IMR-90 (cell line): ENCODE data around the gene CEP63. TPM values are rescaled to one million over a fixed set of nuclear protein-coding genes. Genes with fewer than 3 reads are reported as not detected.

Experiments
- ATAC-seq: fragments of 200-7000 bp; cut with Tn5 transposase; 2 replicates; pipeline ENCODE4 v1.9.1; 2020; ENCODE audit warnings: low read depth, mild to moderate bottlenecking, moderate library complexity
- BruUV-seq: library from RNA; stranded (reverse); fragments of 400-500 nt; replicated peaks from 2 replicates; lab custom pipeline; 2021; lab: Mats Ljungman, UMichigan
- CTCF ChIA-PET: fragments of 300-600 bp; formaldehyde crosslinking; extraction: SDS; loops from one replicate; lab custom pipeline; 2021; ENCODE audit warnings: antibody characterized with exemption; lab: Yijun Ruan, JAX
- POLR2A ChIA-PET: fragments of 300-600 bp; sonication (Branson Sonifier 250); formaldehyde crosslinking; loops from one replicate; lab custom pipeline; 2022; ENCODE audit warnings: antibody characterized with exemption; ENCODE audit not compliant: unreplicated experiment; lab: Charles Lee
- DNase-seq: peaks from one replicate; pipeline ENCODE4 v3.0.0; 2013
- H2AFZ ChIP-seq: replicated peaks from 2 replicates; pipeline ENCODE3; 2013; ENCODE audit warnings: low read length, mild to moderate bottlenecking; ENCODE audit not compliant: poor library complexity
- H2AK5ac ChIP-seq: 2 replicates; pipeline ENCODE4 v1.6.1; 2013; ENCODE audit warnings: low read depth, low read length, inconsistent platforms
- H2AK9ac ChIP-seq: replicated peaks from 2 replicates; pipeline ENCODE3; 2013; ENCODE audit warnings: mild to moderate bottlenecking, low read depth, low read length, moderate library complexity; ENCODE audit not compliant: poor library complexity
- H2BK120ac ChIP-seq: 2 replicates; pipeline ENCODE4 v1.6.1; 2013; ENCODE audit warnings: low read depth, low read length, inconsistent platforms
- H2BK15ac ChIP-seq: 3 replicates; pipeline ENCODE4 v1.6.1; 2013; ENCODE audit warnings: low read depth, low read length, inconsistent platforms
- H2BK20ac ChIP-seq: 2 replicates; pipeline ENCODE4 v1.6.1; 2013; ENCODE audit warnings: low read depth, mild to moderate bottlenecking, inconsistent platforms, low read length, moderate library complexity
- H2BK5ac ChIP-seq: 2 replicates; pipeline ENCODE4 v1.6.1; 2013; ENCODE audit warnings: mild to moderate bottlenecking, low read depth, low read length, inconsistent platforms; ENCODE audit not compliant: poor library complexity, severe bottlenecking
- H3K14ac ChIP-seq: replicated peaks from 2 replicates; pipeline ENCODE4 v1.6.1; 2013; ENCODE audit warnings: low read depth, low read length, inconsistent platforms
- H3K18ac ChIP-seq: 2 replicates; pipeline ENCODE4 v1.6.1; 2013; ENCODE audit warnings: low read depth, low read length, control low read depth
- H3K23ac ChIP-seq: 2 replicates; pipeline ENCODE4 v1.6.1; 2013; ENCODE audit warnings: low read depth, low read length, inconsistent platforms
- H3K27ac ChIP-seq: 2 replicates; pipeline ENCODE4 v1.5.1; 2013; ENCODE audit warnings: mild to moderate bottlenecking, control low read depth, low read length; ENCODE audit not compliant: insufficient read depth
- H3K27me3 ChIP-seq: 2 replicates; pipeline ENCODE4 v1.6.1; 2013; ENCODE audit warnings: low read length; ENCODE audit not compliant: control insufficient read depth, insufficient read depth
- H3K36me3 ChIP-seq: 2 replicates; pipeline ENCODE4 v1.6.1; 2013; ENCODE audit warnings: low read length, mixed read lengths; ENCODE audit not compliant: control insufficient read depth, insufficient read depth
- H3K4ac ChIP-seq: 2 replicates; pipeline ENCODE4 v1.6.1; 2013; ENCODE audit warnings: low read depth, low read length, inconsistent platforms
- H3K4me1 ChIP-seq: 2 replicates; pipeline ENCODE4 v1.6.1; 2013; ENCODE audit warnings: low read length, mixed read lengths; ENCODE audit not compliant: control insufficient read depth, insufficient read depth
- H3K4me2 ChIP-seq: 2 replicates; pipeline ENCODE4 v1.6.1; 2013; ENCODE audit warnings: low read depth, mild to moderate bottlenecking, control low read depth, low read length, moderate library complexity
- H3K4me3 ChIP-seq: 2 replicates; pipeline ENCODE4 v1.5.1; 2013; ENCODE audit warnings: low read depth, mild to moderate bottlenecking, control low read depth, low read length, moderate library complexity; ENCODE audit not compliant: insufficient read depth
- H3K56ac ChIP-seq: 2 replicates; pipeline ENCODE4 v1.6.1; 2013; ENCODE audit warnings: low read length, inconsistent platforms; ENCODE audit not compliant: insufficient read depth; ENCODE audit errors: extremely low read depth
- H3K79me1 ChIP-seq, 2 experiments: 2 replicates each; pipeline ENCODE4 v1.6.1; 2013; ENCODE audit warnings: low read length in 2 of 2, inconsistent platforms in 1 of 2, low read depth in 1 of 2
- H3K9ac ChIP-seq: 2 replicates; pipeline ENCODE4 v1.6.1; 2013; ENCODE audit warnings: low read depth, low read length, control low read depth
- H3K9me1 ChIP-seq: 2 replicates; pipeline ENCODE4 v1.6.1; 2013; ENCODE audit warnings: low read length, inconsistent platforms; ENCODE audit not compliant: insufficient read depth
- H3K9me3 ChIP-seq: 2 replicates; pipeline ENCODE4 v1.6.1; 2013; ENCODE audit warnings: low read length; ENCODE audit not compliant: control insufficient read depth, insufficient read depth
- H4K20me1 ChIP-seq: 2 replicates; pipeline ENCODE4 v1.6.1; 2013; ENCODE audit warnings: low read length, inconsistent platforms; ENCODE audit not compliant: insufficient read depth
- H4K5ac ChIP-seq: 2 replicates; pipeline ENCODE4 v1.6.1; 2013; ENCODE audit warnings: mild to moderate bottlenecking, low read depth, low read length, control low read depth
- H4K8ac ChIP-seq, 2 experiments: 2 replicates each; pipeline ENCODE4 v1.6.1; 2013; ENCODE audit warnings: low read depth in 2 of 2, low read length in 2 of 2, control low read depth in 1 of 2, inconsistent platforms in 1 of 2
- H4K91ac ChIP-seq: 2 replicates; pipeline ENCODE4 v1.6.1; 2013; ENCODE audit warnings: low read depth, low read length, inconsistent platforms; ENCODE audit not compliant: insufficient read depth
- BHLHE40 ChIP-seq: fragments of 150-350 bp; IDR thresholded peaks from 2 replicates; pipeline ENCODE4 v1.6.1; 2016; ENCODE audit warnings: mild to moderate bottlenecking, low read depth, low read length
- CEBPB ChIP-seq: IDR thresholded peaks from 2 replicates; pipeline ENCODE4 v1.6.1; 2012; ENCODE audit warnings: low read depth, low read length, improper control_type of control experiment
- CTCF ChIP-seq: conservative IDR thresholded peaks from 2 replicates; pipeline ENCODE4 v1.5.1; 2012; ENCODE audit warnings: mild to moderate bottlenecking, low read depth, low read length, improper control_type of control experiment
- ELK1 ChIP-seq: fragments of 150-350 bp; IDR thresholded peaks from 2 replicates; pipeline ENCODE4 v1.6.1; 2016; ENCODE audit warnings: low read depth, mild to moderate bottlenecking, low read length, moderate library complexity, borderline replicate concordance
- FOS ChIP-seq: fragments of 150-350 bp; IDR thresholded peaks from 2 replicates; pipeline ENCODE4 v1.6.1; 2016; ENCODE audit warnings: low read depth, low read length
- MAFK ChIP-seq: IDR thresholded peaks from 2 replicates; pipeline ENCODE4 v1.6.1; 2012; ENCODE audit warnings: low read depth, low read length, improper control_type of control experiment
- MXI1 ChIP-seq: IDR thresholded peaks from 2 replicates; pipeline ENCODE4 v1.6.1; 2012; ENCODE audit warnings: low read depth, mild to moderate bottlenecking, low read length, moderate library complexity, borderline replicate concordance
- POLR2A ChIP-seq: IDR thresholded peaks from 2 replicates; pipeline ENCODE4 v1.6.1; 2012; ENCODE audit warnings: mild to moderate bottlenecking, low read depth, low read length
- RAD21 ChIP-seq: IDR thresholded peaks from 2 replicates; pipeline ENCODE4 v1.6.1; 2012; ENCODE audit warnings: low read length, improper control_type of control experiment
- RCOR1 ChIP-seq: IDR thresholded peaks from 2 replicates; pipeline ENCODE4 v1.6.1; 2012; ENCODE audit warnings: mild to moderate bottlenecking, low read length, improper control_type of control experiment; ENCODE audit not compliant: insufficient replicate concordance
- RFX5 ChIP-seq: IDR thresholded peaks from 2 replicates; pipeline ENCODE4 v1.8.0; 2012; ENCODE audit warnings: low read depth, mild to moderate bottlenecking, low read length, moderate library complexity
- SMC3 ChIP-seq: fragments of 150-350 bp; IDR thresholded peaks from 2 replicates; pipeline ENCODE4 v1.6.1; 2016; ENCODE audit warnings: low read depth, mild to moderate bottlenecking, antibody characterized with exemption, low read length, moderate library complexity
- USF2 ChIP-seq: fragments of 150-350 bp; IDR thresholded peaks from 2 replicates; pipeline ENCODE4 v1.6.1; 2017; ENCODE audit warnings: mild to moderate bottlenecking, antibody characterized with exemption, low read length, low read depth
- WGBS, 2 experiments: methylation state at CpG; one replicate each; pipeline versions ENCODE4 v1.1.5 to v1.1.7; 2013; ENCODE audit warnings: missing lambda C conversion rate in 2 of 2; ENCODE audit not compliant: insufficient read length in 1 of 2; ENCODE audit errors: extremely low coverage in 2 of 2; 5-methylcytosine and 5-hydroxymethylcytosine counted together
- dilution Hi-C: fragments of 300-500 bp; cut with HindIII; formaldehyde crosslinking; loops from one replicate; pipeline ENCODE4 v1.14.3; 2018; ENCODE audit warnings: low sequenced_read_pairs; ENCODE audit not compliant: unreplicated experiment
- in situ Hi-C: fragments of 300-500 bp; cut with MboI; formaldehyde crosslinking; loops from 3 replicates; pipeline ENCODE4 v1.14.3; 2019; ENCODE audit warnings: low sequenced_read_pairs, inconsistent platforms, mixed read lengths
- intact Hi-C: fragments of 100-400 bp; cut with micrococcal nuclease; formaldehyde crosslinking; loops from 2 replicates; pipeline ENCODE4 v1.10.0; 2022
- polyA plus RNA-seq, 3 experiments: library from polyadenylated mRNA; depleted of rRNA; stranded (reverse); fragments of >200 nt; gene quantifications; 2 replicates each; pipeline ENCODE4 v1.2.3, GENCODE V29; 2012; ENCODE audit warnings: low replicate concordance in 1 of 3
- total RNA-seq: library from RNA; depleted of rRNA; stranded (reverse); fragments of >200 nt; gene quantifications from 2 replicates; pipeline ENCODE4 v1.2.3, GENCODE V29; 2012

Gene CEP63
- total and polyA plus RNA-seq, 2 of the 4 experiments (the other 2 are of a cell fraction): 6.5 to 9.1 TPM

- no peak overlapping the region for H3K27ac ChIP-seq
- H2AK9ac ChIP-seq: no peak overlapping the region
- dilution Hi-C loops: no loop called here
- peaks cover 7% of the 10 kb centered on the region for H3K36me3 ChIP-seq
- no peak overlapping the region for H4K5ac ChIP-seq
- no CpG with 5 or more reads among the region's 2 CpGs for WGBS, 2 experiments
- no peak overlapping the region for H3K4me2 ChIP-seq
- no peak overlapping the region for H3K18ac ChIP-seq
- peaks cover 7% of the 10 kb centered on the region; the same call in 1 of the 2 replicates for H3K9me1 ChIP-seq
- H2AK5ac ChIP-seq: no peak overlapping the region
- H3K4me3 ChIP-seq: no peak overlapping the region
- no peak for DNase-seq
- no peak overlapping the region for H3K56ac ChIP-seq
- H3K79me1 ChIP-seq: no peaks in the 10 kb centered on the region
- no peak overlapping the region for H2AFZ ChIP-seq
- H3K14ac ChIP-seq: no peak overlapping the region
- H2BK120ac ChIP-seq: no peak overlapping the region
- H2BK5ac ChIP-seq: no peak overlapping the region
- no peak overlapping the region for H4K91ac ChIP-seq
- H3K9me3 ChIP-seq: no peaks in the 10 kb centered on the region
- CTCF ChIA-PET: no interaction called here
- no TSS peak for BruUV-seq
- intact Hi-C loops: no loop called here
- H2BK20ac ChIP-seq: no peak overlapping the region
- no peak overlapping the region for H2BK15ac ChIP-seq
- no peaks in the 10 kb centered on the region; the same call in 1 of the 2 replicates for H3K4me1 ChIP-seq
- no peak for ATAC-seq
- POLR2A ChIA-PET: no interaction called here
- no peaks in the 10 kb centered on the region for H4K20me1 ChIP-seq
- H3K9ac ChIP-seq: no peak overlapping the region
- H4K8ac ChIP-seq: no peak overlapping the region
- H3K23ac ChIP-seq: no peak overlapping the region
- H3K4ac ChIP-seq: no peak overlapping the region
- in situ Hi-C loops: no loop called here
- H3K27me3 ChIP-seq: no peaks in the 10 kb centered on the region
- no peak for TF ChIP-seq MXI1
- TF ChIP-seq MAFK: no peak
- no peak for TF ChIP-seq FOS
- no peak for TF ChIP-seq USF2
- TF ChIP-seq RCOR1: no peak
- TF ChIP-seq CTCF: no peak
- no peak for TF ChIP-seq SMC3
- no peak for TF ChIP-seq CEBPB
- TF ChIP-seq RFX5: no peak
- no peak for TF ChIP-seq RAD21
- TF ChIP-seq ELK1: no peak
- no peak for TF ChIP-seq POLR2A
- TF ChIP-seq BHLHE40: no peak
Measured at GRCh38 chr3:134564991-134565390, 79.1 kb downstream of the CEP63 start.
